Liver (tissue), 9 donors: ENCODE data around the gene OSBPL1A. TPM values are rescaled to one million over a fixed set of nuclear protein-coding genes. Genes with fewer than 3 reads are reported as not detected.

Experiments used
- DNase-seq: peaks from one replicate; pipeline ENCODE4 v3.0.0-alpha.2; 2017; ENCODE audit warnings: low spot score
- H3K27ac ChIP-seq, 2 donors: one replicate each; pipeline ENCODE4 v1.7.0; 2013; ENCODE audit warnings: inconsistent platforms in 2 of 2, low read length in 2 of 2, control low read depth in 1 of 2, low read depth in 1 of 2, mild to moderate bottlenecking in 1 of 2
- H3K27me3 ChIP-seq, 4 donors: one replicate each; pipeline versions ENCODE4 v1.6.1 to v1.7.0; 2013; ENCODE audit warnings: low read length in 3 of 4, inconsistent platforms in 1 of 4, mild to moderate bottlenecking in 1 of 4, moderate library complexity in 1 of 4; ENCODE audit not compliant: control insufficient read depth in 4 of 4, insufficient read depth in 4 of 4
- H3K36me3 ChIP-seq, 4 donors: one replicate each; pipeline versions ENCODE4 v1.6.1 to v1.7.0; 2013; ENCODE audit warnings: low read length in 3 of 4, mild to moderate bottlenecking in 3 of 4, low read depth in 1 of 4, moderate library complexity in 1 of 4; ENCODE audit not compliant: control insufficient read depth in 4 of 4, insufficient read depth in 3 of 4
- H3K4me1 ChIP-seq, 4 donors: one replicate each; pipeline versions ENCODE4 v1.6.1 to v1.7.0; 2013; ENCODE audit warnings: low read length in 3 of 4, mild to moderate bottlenecking in 3 of 4, moderate library complexity in 1 of 4; ENCODE audit not compliant: control insufficient read depth in 4 of 4, insufficient read depth in 4 of 4
- H3K4me3 ChIP-seq, 3 donors: one replicate each; pipeline versions ENCODE4 v1.6.1 to v1.7.0; 2013; ENCODE audit warnings: low read length in 3 of 3, control low read depth in 1 of 3, low read depth in 1 of 3, mild to moderate bottlenecking in 1 of 3
- H3K9ac ChIP-seq, 2 donors: one replicate each; pipeline ENCODE4 v1.7.0; 2013; ENCODE audit warnings: low read length in 2 of 2, mild to moderate bottlenecking in 2 of 2, moderate library complexity in 2 of 2, control low read depth in 1 of 2, low read depth in 1 of 2
- H3K9me3 ChIP-seq, 4 donors: one replicate each; pipeline versions ENCODE4 v1.6.1 to v1.7.0; 2013; ENCODE audit warnings: low read length in 3 of 4; ENCODE audit not compliant: control insufficient read depth in 4 of 4
- ATF3 ChIP-seq: IDR thresholded peaks from 2 replicates; pipeline ENCODE4 v1.6.1; 2016; ENCODE audit warnings: antibody characterized with exemption
- EGR1 ChIP-seq, 2 donors: IDR thresholded peaks; 2 replicates each; pipeline ENCODE4 v1.6.1; 2016 to 2018; ENCODE audit warnings: antibody characterized with exemption in 2 of 2, low read depth in 2 of 2
- FOXA1 ChIP-seq: IDR thresholded peaks from 2 replicates; pipeline ENCODE4 v1.6.1; 2016; ENCODE audit warnings: antibody characterized with exemption
- FOXA2 ChIP-seq: IDR thresholded peaks from 2 replicates; pipeline ENCODE4 v1.6.1; 2016; ENCODE audit warnings: antibody characterized with exemption
- GABPA ChIP-seq, 2 donors: IDR thresholded peaks in 1 of 2; conservative IDR thresholded peaks in 1 of 2; 2 replicates each; pipeline ENCODE4 v1.6.1; 2016; ENCODE audit warnings: antibody characterized with exemption in 2 of 2, mild to moderate bottlenecking in 1 of 2, moderate library complexity in 1 of 2
- HNF4G ChIP-seq: IDR thresholded peaks from 2 replicates; pipeline ENCODE4 v1.6.1; 2016; ENCODE audit warnings: antibody characterized with exemption
- JUND ChIP-seq, 2 donors: IDR thresholded peaks; 2 replicates each; pipeline ENCODE4 v1.6.1; 2016; ENCODE audit warnings: antibody characterized with exemption in 2 of 2
- NR2F2 ChIP-seq: IDR thresholded peaks from 2 replicates; pipeline ENCODE4 v1.6.1; 2016; ENCODE audit warnings: antibody characterized with exemption
- RAD21 ChIP-seq, 2 donors: IDR thresholded peaks; 2 replicates each; pipeline ENCODE4 v1.6.1; 2016; ENCODE audit warnings: antibody characterized with exemption in 2 of 2, mild to moderate bottlenecking in 2 of 2
- RXRA ChIP-seq, 2 donors: IDR thresholded peaks; 2 replicates each; pipeline ENCODE4 v1.6.1; 2017 to 2018; ENCODE audit warnings: antibody characterized with exemption in 2 of 2, mild to moderate bottlenecking in 1 of 2
- SP1 ChIP-seq: IDR thresholded peaks from 2 replicates; pipeline ENCODE4 v1.6.1; 2018; ENCODE audit warnings: antibody characterized with exemption, mild to moderate bottlenecking
- TAF1 ChIP-seq: conservative IDR thresholded peaks from 2 replicates; pipeline ENCODE4 v1.6.1; 2016; ENCODE audit warnings: antibody characterized with exemption, mild to moderate bottlenecking
- YY1 ChIP-seq: IDR thresholded peaks from 2 replicates; pipeline ENCODE4 v1.6.1; 2016; ENCODE audit warnings: antibody characterized with exemption, mild to moderate bottlenecking
- ZBTB33 ChIP-seq: IDR thresholded peaks from 2 replicates; pipeline ENCODE4 v1.6.1; 2016; ENCODE audit warnings: antibody characterized with exemption
- WGBS: extraction: QIAGEN DNeasy Blood & Tissue Kit; methylation state at CpG from one replicate; pipeline ENCODE4 v1.1.7; 2013; 5-methylcytosine and 5-hydroxymethylcytosine counted together
- polyA plus RNA-seq, 2 donors: library from polyadenylated mRNA; stranded (reverse) in 1 of 2; unstranded in 1 of 2; fragments of 200-250 nt in 1 of 2; fragments of >200 nt in 1 of 2; fragmentation: Nextera tagmentation in 1 of 2; extraction: Ambion mirVana in 1 of 2; gene quantifications; one replicate each; pipeline versions ENCODE4 v1.2.1 to v1.2.3, GENCODE V29; 2013 to 2015
- total RNA-seq, 2 donors: library from RNA; depleted of rRNA; stranded (reverse); fragments of >200 nt; gene quantifications; one replicate each; pipeline ENCODE4 v1.2.3, GENCODE V29; 2014
- donor health status: healthy.
- donor health status: healthy.
- donor health status: healthy.
- donor health status: healthy.
- donor health status: healthy.

OSBPL1A gene
- total and polyA plus RNA-seq, 4 donors, result 5.4 to 12.6 (median 8.9) TPM

- no peak for TF ChIP-seq ZBTB33
- TF ChIP-seq FOXA2, result no peak
- TF ChIP-seq EGR1 (IDR thresholded peaks at IDR 0.05; ENCODE audit: low read depth in 2 of 2), result no peak
- no peak for TF ChIP-seq RAD21 (IDR thresholded peaks at IDR 0.05)
Measured at GRCh38 chr18:24273596-24273995, 124.0 kb downstream of the OSBPL1A start (continued).

DNA sequence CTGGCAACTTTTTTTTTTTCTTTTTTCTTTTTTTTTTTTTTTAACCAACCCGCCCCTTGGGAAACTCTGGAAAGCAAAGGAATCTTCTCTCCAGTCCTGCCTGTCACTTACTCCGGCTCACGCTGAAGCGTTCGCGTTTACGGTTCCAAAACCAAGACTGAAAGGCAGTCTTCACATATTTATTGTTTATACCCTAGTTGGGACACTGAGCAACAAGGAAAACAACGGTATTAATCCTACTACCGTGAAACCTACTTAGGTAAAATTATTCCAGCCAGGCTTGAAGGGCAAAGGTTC lies 125.4 kb downstream of the OSBPL1A start:
- Histone ChIP-seq H3K36me3 (no peaks in the 10 kb centered on the region), H3K27me3 (no peaks in the 10 kb centered on the region), H3K9ac (peak overlapping the region; percentile 57 to 85), H3K9me3 (no peaks in the 10 kb centered on the region), H3K4me1 (peaks cover 3 to 10% (median 8%) of the 10 kb centered on the region in 4 donors), H3K4me3 (peak overlapping the region; percentile 38 to 86 (median 57)), H3K27ac (peak overlapping the region; percentile 18 to 29)
- no peak for DNase-seq
- WGBS, result 6% methylated on average over 9 of the region's 9 CpGs
- TF ChIP-seq NR2F2 (peak; percentile 24), TAF1 (no peak)

GRCh38 chr18:24271381-24272228 lies 126.0 kb downstream of the OSBPL1A start:
- H3K9ac ChIP-seq, result peak overlapping the region; percentile 62 to 91
- DNase-seq, result peak; percentile 66
- WGBS, result under 1% methylated on average over 96 of the region's 96 CpGs

DNA sequence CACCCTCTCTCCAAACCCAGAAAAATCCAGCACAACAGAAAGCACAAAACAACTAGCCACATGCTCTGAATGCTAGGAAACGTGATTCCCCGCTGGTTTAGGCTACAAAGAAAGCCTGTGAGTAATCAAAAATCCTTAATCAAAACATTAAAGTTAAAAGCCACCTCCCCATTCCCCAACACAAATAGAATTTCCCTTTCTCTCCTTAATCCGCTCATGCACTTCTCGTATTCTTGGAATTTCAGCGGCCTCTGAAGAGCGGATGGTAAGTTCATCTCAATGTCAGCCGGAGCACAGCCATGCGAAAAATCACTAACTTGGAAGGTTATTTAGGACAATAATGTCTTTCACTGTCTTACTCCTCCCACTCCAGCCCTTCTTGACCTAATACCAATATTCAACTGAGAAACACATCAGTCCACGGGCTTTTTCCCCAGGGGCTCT lies 126.7 kb downstream of the OSBPL1A start:
- Histone ChIP-seq H3K4me1 (peaks cover 3 to 10% (median 8%) of the 10 kb centered on the region in 4 donors), H3K36me3 (no peaks in the 10 kb centered on the region), H3K4me3 (peak overlapping the region; percentile 72 to 90 (median 86)), H3K9me3 (no peaks in the 10 kb centered on the region), H3K9ac (peak overlapping the region; percentile 62 to 91), H3K27me3 (no peaks in the 10 kb centered on the region), H3K27ac (peak overlapping the region; percentile 73 to 74)
- no peak for DNase-seq
- TF ChIP-seq ZBTB33 (no peak), NR2F2 (no peak), GABPA (IDR thresholded peaks at IDR 0.05 in 1 of 2, conservative IDR thresholded peaks at IDR 0.05 in 1 of 2) (no peak), YY1 (no peak), EGR1 (IDR thresholded peaks at IDR 0.05; ENCODE audit: low read depth in 2 of 2) (no peak), RAD21 (IDR thresholded peaks at IDR 0.05) (no peak), HNF4G (no peak), ATF3 (no peak), RXRA (IDR thresholded peaks at IDR 0.05) (no peak), FOXA2 (no peak), JUND (IDR thresholded peaks at IDR 0.05) (no peak), TAF1 (no peak), SP1 (no peak)
- 20% methylated on average over 9 of the region's 9 CpGs for WGBS

More at GRCh38 chr18:24271381-24272228, 126.0 kb downstream of the OSBPL1A start:
- Histone ChIP-seq H3K4me3 (peak overlapping the region; percentile 72 to 90 (median 86)), H3K27me3 (no peaks in the 10 kb centered on the region), H3K27ac (peak overlapping the region; percentile 73 to 74), H3K36me3 (no peaks in the 10 kb centered on the region), H3K9me3 (no peaks in the 10 kb centered on the region), H3K4me1 (peaks cover 3 to 10% (median 8%) of the 10 kb centered on the region in 4 donors)
- TF ChIP-seq FOXA1, result no peak
- TF ChIP-seq ATF3, result no peak
- TF ChIP-seq GABPA (IDR thresholded peaks at IDR 0.05 in 1 of 2, conservative IDR thresholded peaks at IDR 0.05 in 1 of 2), result no peak
- TF ChIP-seq TAF1, result peak; percentile 52
- no peak for TF ChIP-seq YY1
- no peak for TF ChIP-seq FOXA2
- peak in 1 of 2 donors; percentile 28 for TF ChIP-seq RAD21 (IDR thresholded peaks at IDR 0.05)
